Measurements from ENCODE around the gene EEFSEC.
A peak's percentile ranks its signal among the peaks of the same experiment; 100 is the strongest.

GRCh38 chr3:128123538-128124368 lies 29.5 kb upstream of the EEFSEC start, which contains the start of gene RUVBL1:
- TF ChIP-seq CTCF (conservative IDR thresholded peaks at IDR 0.05; ENCODE audit: low read depth in 2 of 2) (0 out of 4 replicates have a peak, but pooled peaks of 1 of the 2 experiments have one; percentile 1), ZNF114 (CRISPR knock-in tag; IDR thresholded peaks at IDR 0.05) (no peak), EZH2 (IDR thresholded peaks at IDR 0.05; ENCODE audit: low read depth, unreplicated experiment) (no peak), POLR2AphosphoS5 (IDR thresholded peaks at IDR 0.05; ENCODE audit: low read depth) (peak; percentile 83), CREB1 (CRISPR knock-in tag; IDR thresholded peaks at IDR 0.05; ENCODE audit: low read depth) (peak; percentile 81), ETS1 (IDR thresholded peaks at IDR 0.05) (peak; percentile 81), JUNB (IDR thresholded peaks at IDR 0.05; ENCODE audit: unreplicated experiment) (no peak), REST (IDR thresholded peaks at IDR 0.05; ENCODE audit: unreplicated experiment) (no peak), EZH2phosphoT487 (IDR thresholded peaks at IDR 0.05; ENCODE audit: unreplicated experiment) (no peak)
